Measurements from ENCODE around the gene KRT85.

KRT85 gene

DNA sequence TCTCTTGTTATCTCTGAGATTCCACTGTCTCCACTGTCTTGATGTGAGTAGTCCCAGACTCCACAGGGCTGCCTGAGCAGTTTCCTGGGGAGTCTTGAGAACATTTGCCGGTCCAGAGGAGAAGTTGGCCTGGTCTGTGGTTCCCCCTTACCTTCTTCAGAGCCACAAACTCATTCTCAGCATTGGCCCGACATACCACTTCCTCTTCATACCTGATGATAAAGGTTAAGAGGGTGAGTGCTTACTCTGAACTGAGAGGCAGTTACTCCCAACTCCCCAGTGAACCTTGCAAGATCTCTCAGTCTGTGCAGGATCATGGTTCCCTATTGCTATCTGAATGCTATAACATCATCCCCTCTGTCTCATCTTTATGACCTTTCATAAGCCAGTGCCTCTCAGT lies 15.6 kb upstream of the KRT85 start:
- H3K27me3 ChIP-seq: no peaks in the 10 kb centered on the region
- no peak for TF ChIP-seq Cebpa-rat (IDR thresholded peaks at IDR 0.05)

DNA sequence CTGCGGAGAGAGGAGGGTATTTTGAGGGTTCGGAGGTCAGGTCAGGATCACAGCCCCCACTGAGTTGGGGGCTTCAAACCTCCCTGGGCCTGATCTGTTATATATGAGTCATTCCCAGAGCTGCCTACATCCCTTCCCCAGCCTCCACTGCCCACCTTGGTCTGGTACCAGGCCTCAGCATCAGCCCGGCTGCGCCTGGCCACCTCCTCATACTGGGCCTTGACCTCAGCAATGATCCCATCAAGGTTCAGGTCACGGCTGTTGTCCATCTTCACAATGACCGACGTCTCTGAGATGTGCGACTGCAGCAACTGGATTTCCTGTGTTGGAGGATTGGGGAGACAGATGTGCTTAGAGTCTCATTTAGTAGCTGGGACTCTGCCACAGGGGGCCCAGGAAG lies 13.9 kb upstream of the KRT85 start:
- no peaks in the 10 kb centered on the region for H3K9me3 ChIP-seq
- no peak overlapping the region for H3K9ac ChIP-seq
- H3K27me3 ChIP-seq: no peaks in the 10 kb centered on the region
- no peak overlapping the region for H3K4me2 ChIP-seq
- no peak for TF ChIP-seq Cebpa-rat (IDR thresholded peaks at IDR 0.05)
- H3K27ac ChIP-seq: no peak overlapping the region
- no peaks in the 10 kb centered on the region for H4K20me1 ChIP-seq
- H3K4me3 ChIP-seq: no peak overlapping the region
- no peaks in the 10 kb centered on the region for H3K4me1 ChIP-seq
- no peaks in the 10 kb centered on the region for H3K36me3 ChIP-seq

More for the DNA sequence above, 15.6 kb upstream of the KRT85 start:
- Histone ChIP-seq H3K4me3 (no peak overlapping the region), H3K4me1 (no peaks in the 10 kb centered on the region), H3K36me3 (no peaks in the 10 kb centered on the region), H3K9me3 (no peaks in the 10 kb centered on the region), H3K4me2 (no peak overlapping the region), H4K20me1 (no peaks in the 10 kb centered on the region), H3K27ac (no peak overlapping the region), H3K9ac (no peak overlapping the region)

DNA sequence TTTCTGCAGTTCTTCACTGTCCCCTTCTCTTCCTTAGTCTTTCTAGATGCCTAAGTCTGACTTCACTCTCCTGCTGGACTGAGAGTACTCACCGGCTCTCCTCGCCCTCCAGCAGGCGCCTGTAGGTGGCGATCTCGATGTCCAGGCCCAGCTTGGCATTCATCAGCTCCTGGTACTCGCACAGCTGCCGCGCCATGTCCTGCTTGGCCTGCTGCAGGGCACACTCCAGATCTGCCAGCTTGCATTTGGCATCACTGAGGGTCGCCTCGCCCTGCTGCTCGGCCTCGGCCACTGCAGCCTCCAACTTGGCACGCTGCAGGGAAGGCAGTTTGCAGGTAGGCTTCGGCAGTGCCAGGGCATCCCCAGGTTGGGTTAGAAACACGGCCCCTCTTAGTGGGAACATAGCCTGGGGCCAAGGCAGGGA lies 13.0 kb upstream of the KRT85 start:
- Histone ChIP-seq H3K27ac (no peak overlapping the region), H3K36me3 (no peaks in the 10 kb centered on the region), H3K9me3 (no peaks in the 10 kb centered on the region), H3K9ac (no peak overlapping the region), H3K4me1 (no peaks in the 10 kb centered on the region), H3K4me3 (no peak overlapping the region), H3K4me2 (no peak overlapping the region), H4K20me1 (no peaks in the 10 kb centered on the region), H3K27me3 (no peaks in the 10 kb centered on the region)
- no peak for TF ChIP-seq Cebpa-rat (IDR thresholded peaks at IDR 0.05)

DNA sequence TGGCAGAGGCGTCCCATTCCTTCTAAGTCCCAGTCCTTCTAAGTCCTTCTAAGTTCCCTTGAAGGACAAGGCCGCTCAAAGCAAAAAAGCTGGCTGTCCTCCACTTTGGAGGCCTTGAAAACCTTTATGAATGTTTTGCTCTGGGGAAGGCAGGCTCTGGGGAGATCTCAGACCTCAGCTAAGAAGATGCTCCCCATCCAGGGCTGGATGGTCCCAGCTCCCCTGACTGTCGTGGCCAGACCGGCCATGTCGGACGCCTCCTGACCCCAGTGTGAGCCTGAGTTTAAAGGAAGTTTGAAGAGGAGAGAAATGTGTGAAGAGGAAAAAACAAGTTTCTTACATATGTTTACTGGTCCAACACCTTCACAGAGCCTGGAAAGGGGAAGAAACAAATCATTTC lies 12.3 kb upstream of the KRT85 start:
- Histone ChIP-seq H3K4me1 (no peaks in the 10 kb centered on the region), H3K36me3 (no peaks in the 10 kb centered on the region), H4K20me1 (no peaks in the 10 kb centered on the region), H3K4me3 (no peak overlapping the region), H3K4me2 (no peak overlapping the region), H3K9me3 (no peaks in the 10 kb centered on the region), H3K27ac (no peak overlapping the region), H3K9ac (no peak overlapping the region), H3K27me3 (no peaks in the 10 kb centered on the region)
- no peak for TF ChIP-seq Cebpa-rat (IDR thresholded peaks at IDR 0.05)

DNA sequence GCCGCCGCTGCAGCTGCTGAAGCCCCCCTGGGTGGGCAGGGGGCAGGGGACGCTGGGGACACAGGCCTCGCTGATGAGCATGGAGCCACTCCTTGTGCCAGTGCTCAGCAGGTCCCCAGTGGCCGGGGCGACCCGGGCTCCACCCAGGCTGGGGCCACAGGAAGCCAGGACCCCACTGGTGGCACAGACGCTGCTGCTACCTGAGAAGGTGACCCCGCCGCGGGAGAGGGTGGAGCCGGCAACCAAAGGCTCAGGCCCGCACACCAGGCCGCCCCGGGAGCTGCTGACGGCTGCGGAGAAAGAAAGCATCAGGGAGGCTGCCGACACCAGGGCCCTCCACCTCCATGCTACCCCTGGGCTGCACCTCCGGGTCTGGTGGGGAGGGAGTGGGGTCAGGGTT lies 10.8 kb upstream of the KRT85 start:
- TF ChIP-seq Cebpa-rat (IDR thresholded peaks at IDR 0.05): no peak
- Histone ChIP-seq H3K4me1 (no peaks in the 10 kb centered on the region), H3K36me3 (no peaks in the 10 kb centered on the region), H3K4me3 (no peak overlapping the region), H3K4me2 (no peak overlapping the region), H4K20me1 (no peaks in the 10 kb centered on the region), H3K9me3 (no peaks in the 10 kb centered on the region), H3K9ac (no peak overlapping the region), H3K27ac (no peak overlapping the region), H3K27me3 (no peaks in the 10 kb centered on the region)

DNA sequence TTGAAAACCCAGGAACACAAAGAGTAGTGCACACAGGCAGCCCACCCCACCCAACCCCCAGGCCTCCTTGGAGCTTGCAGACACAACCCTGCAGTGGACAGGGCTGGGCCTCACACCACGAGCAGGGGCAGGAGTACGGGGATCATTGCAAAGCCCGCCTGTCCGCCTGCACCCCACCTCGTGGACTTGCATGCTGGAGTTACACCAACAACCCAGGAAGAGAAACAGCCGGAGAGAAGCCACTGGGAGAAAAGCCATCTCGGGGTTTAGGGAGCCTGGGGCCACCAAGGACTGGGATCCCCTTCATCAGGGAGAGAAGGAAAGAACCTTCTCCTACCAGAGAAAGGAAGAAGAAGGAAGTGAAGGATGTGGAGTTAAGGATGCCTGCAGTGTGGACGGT lies 10.0 kb upstream of the KRT85 start:
- no peaks in the 10 kb centered on the region for H3K36me3 ChIP-seq
- no peaks in the 10 kb centered on the region for H3K9me3 ChIP-seq
- TF ChIP-seq Cebpa-rat (IDR thresholded peaks at IDR 0.05): no peak
- no peaks in the 10 kb centered on the region for H4K20me1 ChIP-seq
- no peak overlapping the region for H3K4me2 ChIP-seq
- no peaks in the 10 kb centered on the region; the same call in 1 of the 2 replicates for H3K4me1 ChIP-seq
- no peak overlapping the region for H3K27ac ChIP-seq
- no peak overlapping the region for H3K4me3 ChIP-seq
- no peak overlapping the region for H3K9ac ChIP-seq
- no peaks in the 10 kb centered on the region for H3K27me3 ChIP-seq

DNA sequence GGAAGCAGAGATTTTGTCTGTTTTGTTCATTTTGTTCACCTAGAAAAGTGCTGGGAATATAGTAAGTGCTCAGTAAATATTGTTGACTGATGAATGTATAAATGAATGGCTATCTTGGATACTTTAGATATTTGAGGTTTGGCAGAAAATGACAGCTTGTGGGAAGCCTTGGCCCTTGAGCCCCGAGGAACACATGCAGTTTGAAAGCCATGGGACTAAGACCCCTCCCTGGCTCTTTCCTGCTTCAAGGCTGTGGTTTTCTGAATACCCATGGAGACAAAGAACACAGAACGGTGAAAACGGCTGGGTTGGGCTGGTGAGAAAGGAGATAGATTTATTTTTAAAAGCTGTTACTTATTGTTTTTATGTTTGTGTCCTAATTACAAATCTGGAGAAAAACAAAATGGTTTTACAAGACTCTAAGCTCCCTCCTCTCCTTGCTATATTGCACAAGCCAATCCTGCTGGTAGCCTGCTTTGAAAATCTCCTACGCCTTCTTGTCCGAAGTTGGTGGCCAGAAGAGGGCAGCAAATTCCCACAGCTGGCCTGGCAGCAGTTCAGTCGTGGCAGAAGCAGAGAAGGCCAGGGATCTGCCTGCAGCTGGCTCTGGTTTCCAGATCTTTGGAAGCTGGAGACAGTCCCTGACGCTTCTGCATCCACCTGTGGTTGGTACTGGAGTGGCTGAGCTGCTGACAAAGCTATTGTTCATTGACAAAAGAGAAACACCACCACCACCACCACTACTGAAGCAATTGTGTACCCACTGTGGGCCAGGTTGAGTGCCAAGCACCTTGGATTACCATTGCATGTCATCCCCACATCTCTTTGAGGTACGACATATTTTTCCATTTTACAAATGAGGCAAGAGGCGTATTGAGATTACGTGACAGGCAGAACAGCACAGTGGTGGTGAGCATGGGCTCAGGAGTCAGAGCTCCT lies 5.2 kb upstream of the KRT85 start:
- Histone ChIP-seq H3K27me3 (no peaks in the 10 kb centered on the region), H3K4me2 (no peak overlapping the region), H3K9ac (no peak overlapping the region), H3K4me3 (no peak overlapping the region), H3K4me1 (no peaks in the 10 kb centered on the region; the same call in 1 of the 2 replicates), H4K20me1 (no peaks in the 10 kb centered on the region), H3K27ac (no peak overlapping the region), H3K9me3 (no peaks in the 10 kb centered on the region), H3K36me3 (no peaks in the 10 kb centered on the region)
- TF ChIP-seq Cebpa-rat (IDR thresholded peaks at IDR 0.05): peak; percentile 17; the same call in 1 of the 2 replicates

DNA sequence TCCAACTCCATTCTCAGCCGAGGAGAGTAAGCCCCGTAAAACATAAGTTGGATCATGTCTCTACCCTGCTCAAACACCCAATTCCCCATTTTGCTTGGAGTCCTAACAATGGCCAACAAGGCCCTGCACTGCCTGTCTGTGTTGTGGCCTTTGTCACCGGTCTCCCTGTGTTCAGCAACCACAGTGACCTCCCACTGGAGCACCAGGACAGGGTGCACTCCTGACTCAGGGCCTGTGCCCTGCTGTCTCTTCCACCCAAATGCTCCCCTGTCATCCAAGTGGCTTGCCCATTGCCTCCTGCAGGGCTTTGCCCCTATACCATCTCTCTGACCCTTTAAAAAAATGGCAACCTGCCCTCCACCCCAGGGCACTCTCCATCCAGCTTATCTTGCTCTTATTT lies 4.4 kb upstream of the KRT85 start:
- Histone ChIP-seq H3K27me3 (no peaks in the 10 kb centered on the region), H3K27ac (no peak overlapping the region)
- no peak for TF ChIP-seq Cebpa-rat (IDR thresholded peaks at IDR 0.05)

DNA sequence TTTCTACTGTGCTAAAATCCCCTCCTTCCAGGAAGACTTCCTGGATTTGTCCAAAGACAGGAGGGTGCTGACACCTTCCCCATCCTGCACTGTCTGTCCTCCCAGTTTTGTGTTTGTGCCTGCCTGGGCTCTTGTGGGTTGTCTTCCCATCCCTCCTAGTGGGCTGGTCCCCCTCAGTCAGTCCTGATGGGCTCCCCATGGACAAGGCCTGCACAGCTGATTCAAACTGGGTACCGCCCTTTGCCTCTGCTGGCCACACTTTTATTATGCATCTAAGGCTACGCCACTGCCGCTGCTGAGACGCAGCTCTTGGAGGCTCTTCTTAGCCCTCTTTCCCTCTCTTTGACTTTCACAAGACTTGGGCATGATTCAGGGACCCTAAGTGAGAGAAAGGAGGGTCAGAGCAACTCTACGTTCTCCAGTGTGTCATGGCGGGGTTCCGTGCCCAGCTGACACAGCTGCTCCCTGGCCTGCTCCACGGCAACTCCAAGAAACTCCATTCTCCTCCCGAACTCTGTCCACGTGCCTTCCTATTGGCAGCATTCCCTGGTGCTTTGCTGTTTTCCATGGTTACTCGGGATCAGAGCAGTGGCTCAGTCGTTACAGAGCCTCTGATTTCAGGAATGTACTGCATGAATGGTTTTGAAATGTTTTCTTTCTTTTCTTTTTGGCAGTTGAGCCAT lies 3.8 kb upstream of the KRT85 start:
- H3K4me3 ChIP-seq: no peak overlapping the region
- H3K36me3 ChIP-seq: no peaks in the 10 kb centered on the region
- H3K27ac ChIP-seq: no peak overlapping the region
- H4K20me1 ChIP-seq: no peaks in the 10 kb centered on the region
- H3K9ac ChIP-seq: no peak overlapping the region
- no peaks in the 10 kb centered on the region for H3K9me3 ChIP-seq
- H3K4me1 ChIP-seq: no peaks in the 10 kb centered on the region; the same call in 1 of the 2 replicates
- no peak overlapping the region for H3K4me2 ChIP-seq
- TF ChIP-seq Cebpa-rat (IDR thresholded peaks at IDR 0.05): no peak
- H3K27me3 ChIP-seq: no peaks in the 10 kb centered on the region

More for the DNA sequence above, 4.4 kb upstream of the KRT85 start:
- H3K4me2 ChIP-seq: no peak overlapping the region
- no peaks in the 10 kb centered on the region for H4K20me1 ChIP-seq
- no peaks in the 10 kb centered on the region for H3K9me3 ChIP-seq
- H3K4me1 ChIP-seq: no peaks in the 10 kb centered on the region; the same call in 1 of the 2 replicates
- H3K9ac ChIP-seq: no peak overlapping the region
- H3K36me3 ChIP-seq: no peaks in the 10 kb centered on the region
- no peak overlapping the region for H3K4me3 ChIP-seq

DNA sequence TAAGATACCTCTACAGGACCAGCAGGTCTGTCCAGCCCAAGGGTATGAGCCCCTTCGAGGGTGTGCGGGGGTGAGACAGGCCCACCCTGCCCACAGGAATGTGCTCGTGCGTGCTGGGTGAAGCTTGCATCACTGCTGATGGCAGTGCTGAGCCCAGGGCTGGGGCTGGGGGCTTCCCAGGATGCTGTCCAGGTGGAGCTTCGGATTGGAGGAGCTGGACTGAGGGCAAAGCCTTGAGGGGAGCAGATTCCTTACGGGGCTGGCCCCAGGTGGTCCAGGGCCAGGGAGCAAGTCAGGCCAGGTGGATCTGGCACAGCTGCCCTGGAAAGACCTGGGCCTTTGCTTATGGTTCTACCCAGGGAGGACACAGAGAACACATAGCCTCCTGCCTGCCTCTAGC lies 2.5 kb upstream of the KRT85 start:
- Histone ChIP-seq H3K4me2 (no peak overlapping the region), H3K4me3 (no peak overlapping the region), H3K9me3 (no peaks in the 10 kb centered on the region), H3K4me1 (peaks cover 4% of the 10 kb centered on the region), H4K20me1 (no peaks in the 10 kb centered on the region), H3K27me3 (no peaks in the 10 kb centered on the region), H3K9ac (no peak overlapping the region), H3K36me3 (no peaks in the 10 kb centered on the region), H3K27ac (no peak overlapping the region)
- no peak for TF ChIP-seq Cebpa-rat (IDR thresholded peaks at IDR 0.05)

All from BLaER1 (cell line).